ENCODE data around the gene GNAI1. TPM values are rescaled to one million over a fixed set of nuclear protein-coding genes. Genes with fewer than 3 reads are reported as not detected.

The GNAI1 gene
- total and polyA plus RNA-seq, 10 of the 15 experiments (the other 5 are each of a cell fraction or from before 2014, with no cell fraction given): not detected

GRCh38 chr7:80139236-80139635 lies 4.6 kb downstream of the GNAI1 start:
- no peaks in the 10 kb centered on the region for H4K20me1 ChIP-seq (ENCODE audit: control insufficient read depth, insufficient read depth)

More at GRCh38 chr7:80139236-80139635, 4.6 kb downstream of the GNAI1 start:
- no peak overlapping the region for H3K27ac ChIP-seq (ENCODE audit: control insufficient read depth, insufficient read depth)
- H3K4me3 ChIP-seq: no peak overlapping the region
- no peak for DNase-seq (ENCODE audit: low read depth, low spot score)
- H3K9ac ChIP-seq (ENCODE audit: control insufficient read depth, insufficient read depth, low read length): no peak overlapping the region
- no peak overlapping the region for H2AFZ ChIP-seq (ENCODE audit: control insufficient read depth, low read depth, low read length)
- CTCF ChIA-PET: interaction anchor here (0.7 kb wide), 1 partner anchor 61 kb away, joined by 4 read pairs; no protein-coding TSS in a partner anchor
- POLR2A ChIA-PET: no interaction called here
- no peak for ATAC-seq
- no peak for FAIRE-seq
- in situ Hi-C loops (cut with MboI) (no loop called here), intact Hi-C loops (cut with micrococcal nuclease; ENCODE audit: unreplicated experiment) (no loop called here)
- no peaks in the 10 kb centered on the region; the same call in 2 of the 3 replicates for H3K9me3 ChIP-seq (replicated peaks; ENCODE audit: control insufficient read depth, insufficient read depth, low read length)
- H3K27me3 ChIP-seq (replicated peaks in 1 of 2; ENCODE audit: control insufficient read depth in 2 of 2, insufficient read depth in 2 of 2, low read length in 1 of 2): peaks cover 2 to 3% of the 10 kb centered on the region in 2 experiments; a peak in 2 of 4 replicates
- RAD21 ChIA-PET (ENCODE audit: unreplicated experiment): no interaction called here
- no peak for TF ChIP-seq TCF3 (IDR thresholded peaks at IDR 0.05; ENCODE audit: borderline replicate concordance, insufficient read depth, low read depth, low read length)
- no peak for TF ChIP-seq CREB1 (IDR thresholded peaks at IDR 0.05; ENCODE audit: low read depth)
- TF ChIP-seq POLR2AphosphoS5 (IDR thresholded peaks at IDR 0.05; ENCODE audit: low read length): no peak
- TF ChIP-seq POU2F2 (IDR thresholded peaks at IDR 0.05; ENCODE audit: borderline replicate concordance, low read depth, low read length): no peak
- no peak for TF ChIP-seq SUZ12 (IDR thresholded peaks at IDR 0.05; ENCODE audit: unreplicated experiment)
- TF ChIP-seq BHLHE40 (IDR thresholded peaks at IDR 0.05; ENCODE audit: borderline replicate concordance in 1 of 2, low read depth in 2 of 2, low read length in 1 of 2): no peak
- no peak for TF ChIP-seq MEF2B (IDR thresholded peaks at IDR 0.05; ENCODE audit: partially characterized antibody, poor library complexity, severe bottlenecking)
- TF ChIP-seq ZBED1 (IDR thresholded peaks at IDR 0.05; ENCODE audit: borderline replicate concordance): no peak
- TF ChIP-seq SP1 (IDR thresholded peaks at IDR 0.05; ENCODE audit: low read depth, low read length): no peak
- TF ChIP-seq PAX5 (IDR thresholded peaks at IDR 0.05; ENCODE audit: borderline replicate concordance, low read depth, low read length): no peak
- TF ChIP-seq PKNOX1 (IDR thresholded peaks at IDR 0.05): no peak
- no peak for TF ChIP-seq SREBF1 (IDR thresholded peaks at IDR 0.05; ENCODE audit: low read length)
- TF ChIP-seq CBX3 (IDR thresholded peaks at IDR 0.05; ENCODE audit: borderline replicate concordance, low read depth): no peak
- no peak for TF ChIP-seq RFX5 (IDR thresholded peaks at IDR 0.05; ENCODE audit: low read depth, low read length)
- TF ChIP-seq IKZF1 (conservative IDR thresholded peaks at IDR 0.05): no peak
- TF ChIP-seq RCOR1 (conservative IDR thresholded peaks at IDR 0.05; ENCODE audit: low read depth, low read length): no peak
- no peak for TF ChIP-seq STAT1 (conservative IDR thresholded peaks at IDR 0.05)
- TF ChIP-seq SMAD5 (IDR thresholded peaks at IDR 0.05; ENCODE audit: low read depth): no peak
- no peak for TF ChIP-seq SREBF2 (IDR thresholded peaks at IDR 0.05; ENCODE audit: low read length)
- TF ChIP-seq USF2 (IDR thresholded peaks at IDR 0.05; ENCODE audit: borderline replicate concordance, low read depth, low read length): no peak
- BruUV-seq (replicated peaks): no TSS peak
- 0% methylated on average over 1 of the region's 1 CpG for WGBS (ENCODE audit: insufficient coverage, insufficient replicate concordance, low lambda C conversion rate, missing lambda C conversion rate)
- H3K36me3 ChIP-seq (ENCODE audit: control insufficient read depth in 2 of 2, insufficient read depth in 2 of 2, low read length in 1 of 2): no peaks in the 10 kb centered on the region
- H3K4me2 ChIP-seq (ENCODE audit: control insufficient read depth, insufficient read depth): no peak overlapping the region
- H3K79me2 ChIP-seq (ENCODE audit: control insufficient read depth, insufficient read depth, low read length): no peaks in the 10 kb centered on the region
- H3K4me1 ChIP-seq (ENCODE audit: control insufficient read depth, insufficient read depth, low read length): no peaks in the 10 kb centered on the region
- SMC1A ChIA-PET (ENCODE audit: uncharacterized antibody, unreplicated experiment): no interaction called here

Measured in GM12878 (cell line).